Effector memory CD4-positive, alpha-beta T cell (primary cell): ENCODE results near the gene KIF18B.

Experiments
- DNase-seq, 3 donors: peaks; one replicate each; pipeline ENCODE4 v3.0.0-alpha.2; 2020
- H3K27ac ChIP-seq: 2 replicates; pipeline ENCODE4 v1.7.0; 2013; ENCODE audit warnings: mild to moderate bottlenecking, low read length, moderate library complexity; ENCODE audit not compliant: insufficient read depth, poor library complexity, severe bottlenecking
- H3K27me3 ChIP-seq: replicated peaks from 2 replicates; pipeline ENCODE4 v1.7.0; 2013; ENCODE audit warnings: mild to moderate bottlenecking, low read length; ENCODE audit not compliant: insufficient read depth, control insufficient read depth, poor library complexity, severe bottlenecking
- H3K36me3 ChIP-seq: 2 replicates; pipeline ENCODE4 v1.7.0; 2013; ENCODE audit warnings: mild to moderate bottlenecking, low read length, moderate library complexity; ENCODE audit not compliant: control insufficient read depth, insufficient read depth
- H3K4me1 ChIP-seq: 2 replicates; pipeline ENCODE4 v1.7.0; 2013; ENCODE audit warnings: low read length, mild to moderate bottlenecking; ENCODE audit not compliant: control insufficient read depth, insufficient read depth, poor library complexity, severe bottlenecking
- H3K4me3 ChIP-seq: 2 replicates; pipeline ENCODE4 v1.7.0; 2013; ENCODE audit warnings: low read length, low read depth, mild to moderate bottlenecking; ENCODE audit not compliant: insufficient read depth, poor library complexity, severe bottlenecking
- H3K9me3 ChIP-seq: 2 replicates; pipeline ENCODE4 v1.7.0; 2013; ENCODE audit warnings: mild to moderate bottlenecking, low read length, moderate library complexity; ENCODE audit not compliant: control insufficient read depth

KIF18B gene

DNA sequence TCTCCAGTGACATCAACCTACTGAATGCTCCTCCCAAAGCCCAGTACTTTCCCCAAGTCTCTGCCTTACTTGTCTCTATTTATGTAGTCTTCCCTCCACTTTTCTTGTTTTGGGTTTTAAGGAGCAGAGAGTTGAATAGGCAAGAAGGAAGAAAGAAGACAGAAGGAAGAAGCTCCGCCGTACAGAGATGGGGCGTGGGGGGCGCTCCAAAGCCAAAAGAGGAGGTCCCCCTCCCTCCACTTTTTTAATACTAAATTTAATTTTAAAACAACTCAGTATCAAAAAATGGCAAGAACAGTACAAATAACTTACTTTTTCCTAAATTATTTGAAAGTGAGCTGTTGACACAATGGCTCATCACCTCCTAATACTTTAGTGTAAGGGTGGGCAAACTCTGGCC, 52.9 kb downstream of the KIF18B start:
- Histone ChIP-seq H3K4me1 (peaks cover 10% of the 10 kb centered on the region), H3K27me3 (no peaks in the 10 kb centered on the region), H3K9me3 (no peaks in the 10 kb centered on the region), H3K4me3 (no peak overlapping the region), H3K27ac (no peak overlapping the region), H3K36me3 (peaks cover 18% of the 10 kb centered on the region)
- no peak for DNase-seq

DNA sequence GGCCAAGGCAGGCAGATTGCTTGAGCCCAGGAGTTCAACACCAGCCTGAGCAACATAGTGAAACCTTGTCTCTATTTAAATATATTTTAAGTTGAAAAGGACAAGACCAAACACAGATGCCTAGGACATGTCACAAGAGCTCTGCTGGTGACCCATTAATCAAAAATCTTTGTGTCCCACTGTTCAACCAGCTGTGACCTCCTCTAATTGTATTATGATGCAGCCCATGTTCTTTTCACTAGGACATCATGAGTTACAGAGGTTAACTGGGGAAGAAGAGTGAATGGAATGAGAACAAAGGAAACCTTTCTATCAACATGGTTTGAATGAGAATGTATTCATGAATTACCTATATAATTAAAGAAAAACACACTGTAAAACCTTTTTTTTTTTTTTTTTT, 55.3 kb downstream of the KIF18B start:
- H3K4me3 ChIP-seq: no peak overlapping the region
- no peak for DNase-seq
- H3K4me1 ChIP-seq: peaks cover 5% of the 10 kb centered on the region
- H3K27me3 ChIP-seq: no peaks in the 10 kb centered on the region
- peaks cover 18% of the 10 kb centered on the region for H3K36me3 ChIP-seq
- no peak overlapping the region for H3K27ac ChIP-seq
- no peaks in the 10 kb centered on the region for H3K9me3 ChIP-seq

DNA sequence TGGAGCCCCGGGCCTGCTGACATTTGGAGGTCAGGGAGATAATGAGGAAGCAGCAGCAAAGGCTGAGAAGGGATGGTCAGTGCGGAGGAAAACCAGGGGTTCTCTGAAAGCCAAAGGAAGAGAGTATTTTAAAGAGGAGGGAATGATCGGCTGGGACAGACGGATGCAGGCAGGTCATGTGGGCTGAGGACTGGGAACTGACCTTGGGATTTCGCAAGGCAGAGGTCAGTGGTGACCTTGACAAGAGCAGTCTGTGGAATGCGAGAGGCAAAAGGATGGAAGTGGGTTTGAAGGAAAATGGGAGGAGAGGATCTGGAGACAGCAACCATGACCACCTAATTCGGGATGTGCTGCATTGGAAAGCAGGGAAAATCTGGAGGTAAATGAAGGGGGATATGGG, 58.6 kb downstream of the KIF18B start:
- Histone ChIP-seq H3K9me3 (no peaks in the 10 kb centered on the region), H3K27ac (no peak overlapping the region), H3K4me1 (peaks cover 5% of the 10 kb centered on the region), H3K4me3 (no peak overlapping the region), H3K36me3 (peaks cover 30% of the 10 kb centered on the region), H3K27me3 (no peaks in the 10 kb centered on the region)
- no peak for DNase-seq

DNA sequence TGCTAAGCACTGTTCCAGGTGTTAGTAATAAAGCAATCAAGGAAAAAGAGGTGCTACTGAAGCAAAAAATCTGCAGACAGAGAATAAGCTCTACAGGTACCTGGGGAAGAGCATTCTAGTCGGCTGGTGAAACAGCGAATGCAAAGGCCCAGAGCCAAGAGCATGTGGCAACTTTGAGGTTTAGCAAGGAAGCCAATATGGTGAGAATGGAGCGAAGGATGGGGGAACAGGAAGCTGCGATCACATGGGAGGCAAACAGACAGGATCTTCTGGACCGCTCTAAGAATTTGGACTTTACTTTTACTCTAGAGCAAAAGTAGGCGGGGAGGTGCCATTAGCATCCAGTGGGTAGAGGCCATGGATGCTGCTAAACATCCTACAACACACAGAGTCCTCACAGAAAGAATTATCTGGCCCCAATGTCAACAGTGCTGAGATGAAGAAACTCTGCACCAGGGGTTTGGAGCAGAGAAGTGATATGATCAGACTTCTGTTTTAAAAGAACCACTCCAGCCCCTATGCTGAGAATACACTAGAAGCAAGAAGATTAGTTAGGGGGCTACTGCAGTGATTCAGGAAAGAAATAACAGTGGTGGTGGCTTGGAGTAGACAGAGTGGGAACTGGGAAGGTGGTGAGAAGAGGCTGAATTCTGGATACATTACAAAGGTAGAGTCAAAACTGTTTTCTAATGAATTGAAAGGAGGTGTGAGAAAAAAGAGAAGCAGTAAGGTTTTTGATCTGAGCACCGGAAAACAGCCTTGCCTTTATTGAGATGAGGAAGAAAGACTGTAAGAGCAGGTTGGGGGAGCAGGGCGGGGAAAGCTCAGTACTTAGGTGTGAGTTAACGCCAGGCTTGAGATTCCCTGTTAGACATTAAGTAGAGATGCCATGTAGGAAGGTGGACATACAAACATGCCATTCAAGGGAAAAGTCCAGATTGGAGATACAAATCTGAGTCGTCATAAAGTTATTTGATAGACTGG, 59.3 kb downstream of the KIF18B start:
- H3K4me1 ChIP-seq: peaks cover 5% of the 10 kb centered on the region
- no peak for DNase-seq
- no peak overlapping the region for H3K4me3 ChIP-seq
- no peaks in the 10 kb centered on the region for H3K9me3 ChIP-seq
- no peaks in the 10 kb centered on the region for H3K27me3 ChIP-seq
- H3K27ac ChIP-seq: peak overlapping the region; percentile 29
- peaks cover 35% of the 10 kb centered on the region for H3K36me3 ChIP-seq

DNA sequence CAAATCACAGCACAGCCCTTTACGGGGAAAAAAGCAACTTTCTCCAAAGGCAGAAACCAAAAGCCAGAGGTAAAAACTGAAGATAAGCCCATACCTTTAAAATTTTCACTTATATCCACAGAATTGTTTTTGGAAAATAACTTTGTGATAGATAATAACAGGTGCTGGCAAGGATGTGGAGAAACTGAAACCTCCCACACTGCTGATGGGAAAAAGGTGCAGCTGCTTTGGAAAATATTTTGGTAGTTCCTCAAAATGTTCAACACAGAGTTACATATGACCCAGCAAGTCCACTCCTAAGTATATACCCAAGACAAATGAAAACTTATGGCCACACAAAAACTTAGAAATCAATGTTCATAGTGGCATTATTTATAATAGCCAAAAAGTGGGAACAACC, 60.6 kb downstream of the KIF18B start:
- Histone ChIP-seq H3K27ac (no peak overlapping the region), H3K4me1 (peaks cover 5% of the 10 kb centered on the region), H3K4me3 (no peak overlapping the region), H3K9me3 (no peaks in the 10 kb centered on the region), H3K27me3 (no peaks in the 10 kb centered on the region), H3K36me3 (peaks cover 40% of the 10 kb centered on the region)
- DNase-seq: no peak

DNA sequence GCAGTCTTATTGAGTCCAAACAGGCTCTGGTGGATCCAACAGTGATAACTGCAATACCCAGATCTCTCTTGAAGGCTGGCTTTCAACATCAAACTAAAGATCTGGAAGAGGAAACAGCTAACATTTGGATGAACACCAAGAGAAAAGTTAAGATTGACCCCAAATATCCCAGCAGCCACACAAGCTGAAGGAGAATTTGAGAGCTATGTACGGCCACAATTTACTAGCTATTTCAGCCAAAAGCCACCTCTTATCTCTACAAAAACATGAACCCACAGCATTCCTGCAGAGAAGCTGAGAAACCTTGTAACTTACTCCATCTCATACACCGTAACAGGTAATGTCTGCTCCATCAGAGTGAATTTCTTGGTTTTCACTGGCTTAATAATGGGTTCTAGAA, 62.6 kb downstream of the KIF18B start:
- H3K4me1 ChIP-seq: peaks cover 5% of the 10 kb centered on the region
- no peaks in the 10 kb centered on the region for H3K27me3 ChIP-seq
- no peaks in the 10 kb centered on the region for H3K9me3 ChIP-seq
- no peak for DNase-seq
- peaks cover 56% of the 10 kb centered on the region for H3K36me3 ChIP-seq
- H3K4me3 ChIP-seq: no peak overlapping the region
- no peak overlapping the region for H3K27ac ChIP-seq

DNA sequence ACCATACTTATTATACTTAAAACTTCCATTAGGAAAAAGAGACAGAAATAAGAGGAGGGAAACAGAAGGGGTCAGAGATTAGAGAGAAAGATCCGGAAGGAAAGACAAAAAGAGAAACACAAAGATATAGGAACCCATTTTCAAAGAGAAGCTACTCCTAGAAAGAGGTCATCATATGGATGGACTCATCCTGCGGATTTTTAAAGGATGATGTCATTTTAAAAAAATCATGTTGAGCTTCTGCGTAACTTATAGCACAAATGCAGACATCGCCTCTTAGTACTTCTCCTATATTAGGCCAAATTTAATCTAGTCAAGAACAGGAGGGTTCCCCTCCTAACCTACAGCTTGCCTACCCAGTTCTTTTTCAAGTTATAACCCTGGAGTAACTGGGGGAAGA, 66.4 kb downstream of the KIF18B start:
- Histone ChIP-seq H3K36me3 (peaks cover 71% of the 10 kb centered on the region), H3K27me3 (no peaks in the 10 kb centered on the region), H3K9me3 (no peaks in the 10 kb centered on the region), H3K27ac (no peak overlapping the region), H3K4me1 (no peaks in the 10 kb centered on the region), H3K4me3 (no peak overlapping the region)
- DNase-seq: no peak

DNA sequence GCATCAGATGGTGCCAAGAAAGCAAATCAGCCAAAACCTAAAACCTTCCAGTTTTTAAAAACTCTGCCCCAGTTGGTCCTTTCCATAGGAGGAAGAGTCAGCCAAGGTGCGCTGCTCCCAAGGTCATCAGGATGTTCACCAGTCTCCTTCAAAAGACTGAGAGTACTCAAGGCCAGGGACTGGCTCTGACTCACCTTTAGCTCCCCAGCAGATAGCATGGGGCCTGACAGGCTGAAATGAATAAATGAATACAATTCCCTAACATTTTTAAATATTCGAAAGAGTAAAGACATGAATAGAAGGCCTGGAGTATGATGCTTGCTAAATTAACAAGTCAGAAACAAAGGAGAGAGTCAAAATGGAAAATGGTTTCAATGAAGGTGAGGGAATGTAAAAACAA, 67.5 kb downstream of the KIF18B start:
- H3K36me3 ChIP-seq: peaks cover 72% of the 10 kb centered on the region

DNA sequence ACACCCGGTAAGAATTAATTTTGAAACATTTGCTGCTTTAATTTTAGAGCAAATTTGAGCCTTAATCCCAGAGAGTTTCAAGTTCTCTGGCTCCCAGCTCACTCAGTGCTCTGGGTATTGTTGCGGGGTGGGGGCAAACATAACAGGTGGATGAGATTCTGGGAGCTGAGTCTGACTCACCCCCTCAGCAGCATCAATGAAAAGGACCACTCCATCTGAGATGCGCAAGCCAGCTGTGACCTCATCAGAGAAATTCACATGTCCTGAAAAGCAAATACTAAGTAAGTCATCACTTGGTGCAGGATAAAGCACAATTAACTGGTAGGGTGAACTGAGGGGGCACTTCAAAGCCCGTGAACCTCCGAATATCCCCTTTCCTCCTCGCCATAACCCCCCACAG, 68.2 kb downstream of the KIF18B start:
- no peaks in the 10 kb centered on the region for H3K4me1 ChIP-seq
- no peaks in the 10 kb centered on the region for H3K27me3 ChIP-seq
- H3K27ac ChIP-seq: no peak overlapping the region
- no peak overlapping the region for H3K4me3 ChIP-seq
- H3K9me3 ChIP-seq: no peaks in the 10 kb centered on the region
- H3K36me3 ChIP-seq: peaks cover 72% of the 10 kb centered on the region
- DNase-seq: no peak

More for the DNA sequence above, 67.5 kb downstream of the KIF18B start:
- no peaks in the 10 kb centered on the region for H3K27me3 ChIP-seq
- H3K27ac ChIP-seq: no peak overlapping the region
- no peak for DNase-seq
- H3K4me3 ChIP-seq: no peak overlapping the region
- H3K9me3 ChIP-seq: no peaks in the 10 kb centered on the region
- H3K4me1 ChIP-seq: no peaks in the 10 kb centered on the region

DNA sequence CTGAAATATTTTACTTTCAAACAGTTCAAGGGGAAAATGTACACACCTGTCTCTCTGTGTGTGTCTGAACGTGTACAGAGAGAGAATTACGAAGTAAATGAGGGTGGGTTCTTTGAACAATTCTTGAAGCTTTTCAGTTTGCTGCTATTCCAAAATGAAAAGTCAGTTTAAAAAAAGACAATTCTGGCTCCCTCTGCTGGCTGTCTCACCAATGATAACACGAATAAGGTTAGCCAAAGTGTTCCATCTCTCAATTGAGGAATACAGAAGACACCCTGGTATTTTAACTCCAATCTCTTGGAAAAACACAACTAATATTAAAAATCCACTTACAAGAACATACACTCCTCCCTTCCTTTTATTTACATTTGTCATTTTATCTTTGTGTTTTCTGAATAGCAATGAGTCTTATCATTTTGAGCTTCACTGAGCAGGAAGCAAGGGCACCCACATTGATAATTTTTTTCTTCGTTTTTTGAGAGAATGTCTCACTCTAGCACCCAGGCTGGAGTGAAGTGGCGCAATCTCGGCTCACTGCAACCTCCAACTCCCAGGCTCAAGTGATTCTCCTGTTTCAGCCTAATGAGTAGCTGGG, 68.8 kb downstream of the KIF18B start:
- no peak overlapping the region for H3K4me3 ChIP-seq
- H3K4me1 ChIP-seq: no peaks in the 10 kb centered on the region
- no peak overlapping the region for H3K27ac ChIP-seq
- no peaks in the 10 kb centered on the region for H3K9me3 ChIP-seq
- no peak for DNase-seq
- H3K27me3 ChIP-seq: no peaks in the 10 kb centered on the region
- peaks cover 72% of the 10 kb centered on the region for H3K36me3 ChIP-seq
